ENCODE measurements around the gene NOL4.

- TF ChIP-seq CTCF (IDR thresholded peaks at IDR 0.05): no peak
- TF ChIP-seq POLR2AphosphoS5 (IDR thresholded peaks at IDR 0.05): no peak
- TF ChIP-seq EP300 (IDR thresholded peaks at IDR 0.05): no peak
Measured at GRCh38 chr18:34189656-34190435, 34.9 kb downstream of the NOL4 start.

Measured in upper lobe of left lung (tissue), 4 donors.